ENCODE measurements around the gene PARD3B.

Gene PARD3B

GRCh38 chr2:205245001-205245400 is 699.7 kb downstream of the PARD3B start:
- H3K4me1 ChIP-seq (ENCODE audit: insufficient read depth, insufficient read length) = no peaks in the 10 kb centered on the region

GRCh38 chr2:205245652-205246051 is 700.4 kb downstream of the PARD3B start:
- H3K27me3 ChIP-seq (ENCODE audit: insufficient read depth, insufficient read length) = no peaks in the 10 kb centered on the region
- H3K9me3 ChIP-seq (ENCODE audit: insufficient read depth, low read length) = no peaks in the 10 kb centered on the region
- no peak for DNase-seq (ENCODE audit: low read depth, low spot score)
- no peaks in the 10 kb centered on the region for H3K36me3 ChIP-seq (ENCODE audit: insufficient read depth, insufficient read length, low read length)
- TF ChIP-seq SUZ12 (IDR thresholded peaks at IDR 0.05; ENCODE audit: extremely low read depth, insufficient read depth, insufficient read length) = no peak
- no peak for TF ChIP-seq ZNF274 (IDR thresholded peaks at IDR 0.05; ENCODE audit: low read depth, low read length)
- no peak for TF ChIP-seq YY1 (IDR thresholded peaks at IDR 0.05; ENCODE audit: insufficient read depth, insufficient read length)
- no peaks in the 10 kb centered on the region for H3K4me1 ChIP-seq (ENCODE audit: insufficient read depth, insufficient read length)
- no peak overlapping the region for H3K9ac ChIP-seq (ENCODE audit: insufficient read length, low read depth)
- H3K4me3 ChIP-seq (ENCODE audit: insufficient read length, low read depth) = no peak overlapping the region

More at GRCh38 chr2:205245001-205245400, 699.7 kb downstream of the PARD3B start:
- TF ChIP-seq ZNF274 (IDR thresholded peaks at IDR 0.05; ENCODE audit: low read depth, low read length) = no peak
- TF ChIP-seq SUZ12 (IDR thresholded peaks at IDR 0.05; ENCODE audit: extremely low read depth, insufficient read depth, insufficient read length) = no peak
- TF ChIP-seq YY1 (IDR thresholded peaks at IDR 0.05; ENCODE audit: insufficient read depth, insufficient read length) = no peak
- Histone ChIP-seq H3K4me3 (ENCODE audit: insufficient read length, low read depth) (no peak overlapping the region), H3K9ac (ENCODE audit: insufficient read length, low read depth) (no peak overlapping the region), H3K9me3 (ENCODE audit: insufficient read depth, low read length) (no peaks in the 10 kb centered on the region), H3K36me3 (ENCODE audit: insufficient read depth, insufficient read length, low read length) (no peaks in the 10 kb centered on the region), H3K27me3 (ENCODE audit: insufficient read depth, insufficient read length) (no peaks in the 10 kb centered on the region)
- no peak for DNase-seq (ENCODE audit: low read depth, low spot score)

DNA sequence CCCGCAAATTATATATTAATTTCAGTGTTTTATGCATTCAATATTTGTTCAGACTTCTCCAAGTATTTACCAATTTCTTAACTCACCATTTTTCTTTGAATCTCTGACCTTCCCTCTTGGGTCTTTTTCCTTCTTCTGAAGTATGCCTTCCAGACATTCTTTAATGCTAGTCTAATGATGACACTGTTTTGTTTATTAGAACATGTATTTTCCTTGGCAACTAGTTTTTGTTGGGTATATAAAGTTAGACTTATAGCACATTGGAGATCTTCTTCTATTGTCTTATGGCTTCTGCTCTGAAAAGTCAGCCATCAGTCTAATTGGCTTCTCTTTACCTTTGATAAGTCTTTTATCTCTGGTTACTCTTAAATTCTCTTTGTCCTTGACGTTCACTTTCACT is 713.8 kb downstream of the PARD3B start:
- Histone ChIP-seq H3K4me1 (ENCODE audit: insufficient read depth, insufficient read length) (no peaks in the 10 kb centered on the region), H3K27me3 (ENCODE audit: insufficient read depth, insufficient read length) (no peaks in the 10 kb centered on the region), H3K9me3 (ENCODE audit: insufficient read depth, low read length) (no peaks in the 10 kb centered on the region), H3K4me3 (ENCODE audit: insufficient read length, low read depth) (no peak overlapping the region), H3K9ac (ENCODE audit: insufficient read length, low read depth) (no peak overlapping the region), H3K36me3 (ENCODE audit: insufficient read depth, insufficient read length, low read length) (no peaks in the 10 kb centered on the region)
- TF ChIP-seq SUZ12 (IDR thresholded peaks at IDR 0.05; ENCODE audit: extremely low read depth, insufficient read depth, insufficient read length) (no peak), YY1 (IDR thresholded peaks at IDR 0.05; ENCODE audit: insufficient read depth, insufficient read length) (no peak), ZNF274 (IDR thresholded peaks at IDR 0.05; ENCODE audit: low read depth, low read length) (no peak)
- DNase-seq (ENCODE audit: low read depth, low spot score) = no peak

GRCh38 chr2:205261516-205262020 is 716.3 kb downstream of the PARD3B start:
- no peaks in the 10 kb centered on the region for H3K36me3 ChIP-seq (ENCODE audit: insufficient read depth, insufficient read length, low read length)
- no peak overlapping the region for H3K9ac ChIP-seq (ENCODE audit: insufficient read length, low read depth)
- H3K27me3 ChIP-seq (ENCODE audit: insufficient read depth, insufficient read length) = no peaks in the 10 kb centered on the region
- H3K4me3 ChIP-seq (ENCODE audit: insufficient read length, low read depth) = no peak overlapping the region
- no peaks in the 10 kb centered on the region for H3K9me3 ChIP-seq (ENCODE audit: insufficient read depth, low read length)
- DNase-seq (ENCODE audit: low read depth, low spot score) = no peak
- no peak for TF ChIP-seq SUZ12 (IDR thresholded peaks at IDR 0.05; ENCODE audit: extremely low read depth, insufficient read depth, insufficient read length)
- TF ChIP-seq ZNF274 (IDR thresholded peaks at IDR 0.05; ENCODE audit: low read depth, low read length) = no peak
- no peak for TF ChIP-seq YY1 (IDR thresholded peaks at IDR 0.05; ENCODE audit: insufficient read depth, insufficient read length)
- no peaks in the 10 kb centered on the region for H3K4me1 ChIP-seq (ENCODE audit: insufficient read depth, insufficient read length)

DNA sequence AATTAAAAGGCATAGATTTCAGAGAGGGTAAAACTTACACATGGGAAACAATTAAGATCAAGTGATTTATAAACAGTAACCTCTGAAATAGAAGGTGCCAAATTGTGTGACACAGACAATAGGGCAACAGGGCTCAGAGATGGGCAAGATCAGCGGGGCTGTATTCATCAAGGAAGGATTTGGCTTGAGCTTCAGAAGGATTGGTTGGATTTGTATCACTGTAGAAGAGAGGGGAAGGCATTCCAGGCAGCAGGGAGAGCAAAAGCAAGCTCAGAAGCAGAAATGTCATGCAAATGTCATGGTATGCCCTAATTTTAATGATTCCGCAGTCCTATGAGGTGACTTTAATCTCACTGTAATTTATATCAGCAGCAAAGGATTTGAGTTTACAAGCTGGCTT is 722.0 kb downstream of the PARD3B start:
- Histone ChIP-seq H3K36me3 (ENCODE audit: insufficient read depth, insufficient read length, low read length) (no peaks in the 10 kb centered on the region), H3K4me1 (ENCODE audit: insufficient read depth, insufficient read length) (no peaks in the 10 kb centered on the region), H3K27me3 (ENCODE audit: insufficient read depth, insufficient read length) (no peaks in the 10 kb centered on the region), H3K4me3 (ENCODE audit: insufficient read length, low read depth) (no peak overlapping the region), H3K9ac (ENCODE audit: insufficient read length, low read depth) (no peak overlapping the region), H3K9me3 (ENCODE audit: insufficient read depth, low read length) (no peaks in the 10 kb centered on the region)
- peak; percentile 36 for DNase-seq (ENCODE audit: low read depth, low spot score)
- TF ChIP-seq ZNF274 (IDR thresholded peaks at IDR 0.05; ENCODE audit: low read depth, low read length) (no peak), SUZ12 (IDR thresholded peaks at IDR 0.05; ENCODE audit: extremely low read depth, insufficient read depth, insufficient read length) (no peak), YY1 (IDR thresholded peaks at IDR 0.05; ENCODE audit: insufficient read depth, insufficient read length) (no peak)

- no peak for DNase-seq (ENCODE audit: low read depth, low spot score)
- Histone ChIP-seq H3K9ac (ENCODE audit: insufficient read length, low read depth) (no peak overlapping the region), H3K4me1 (ENCODE audit: insufficient read depth, insufficient read length) (no peaks in the 10 kb centered on the region), H3K27me3 (ENCODE audit: insufficient read depth, insufficient read length) (no peaks in the 10 kb centered on the region), H3K36me3 (ENCODE audit: insufficient read depth, insufficient read length, low read length) (no peaks in the 10 kb centered on the region), H3K4me3 (ENCODE audit: insufficient read length, low read depth) (no peak overlapping the region), H3K9me3 (ENCODE audit: insufficient read depth, low read length) (no peaks in the 10 kb centered on the region)
- no peak for TF ChIP-seq YY1 (IDR thresholded peaks at IDR 0.05; ENCODE audit: insufficient read depth, insufficient read length)
- no peak for TF ChIP-seq ZNF274 (IDR thresholded peaks at IDR 0.05; ENCODE audit: low read depth, low read length)
- TF ChIP-seq SUZ12 (IDR thresholded peaks at IDR 0.05; ENCODE audit: extremely low read depth, insufficient read depth, insufficient read length) = no peak
Observed at GRCh38 chr2:205270689-205271088, 725.4 kb downstream of the PARD3B start.

- H3K4me3 ChIP-seq (ENCODE audit: insufficient read length, low read depth) = no peak overlapping the region
- H3K9me3 ChIP-seq (ENCODE audit: insufficient read depth, low read length) = no peaks in the 10 kb centered on the region
- H3K4me1 ChIP-seq (ENCODE audit: insufficient read depth, insufficient read length) = no peaks in the 10 kb centered on the region
- no peak for DNase-seq (ENCODE audit: low read depth, low spot score)
- H3K27me3 ChIP-seq (ENCODE audit: insufficient read depth, insufficient read length) = no peaks in the 10 kb centered on the region
- H3K36me3 ChIP-seq (ENCODE audit: insufficient read depth, insufficient read length, low read length) = no peaks in the 10 kb centered on the region
- no peak overlapping the region for H3K9ac ChIP-seq (ENCODE audit: insufficient read length, low read depth)
- TF ChIP-seq ZNF274 (IDR thresholded peaks at IDR 0.05; ENCODE audit: low read depth, low read length) (no peak), SUZ12 (IDR thresholded peaks at IDR 0.05; ENCODE audit: extremely low read depth, insufficient read depth, insufficient read length) (no peak), YY1 (IDR thresholded peaks at IDR 0.05; ENCODE audit: insufficient read depth, insufficient read length) (no peak)
Observed at GRCh38 chr2:205273148-205273547, 727.9 kb downstream of the PARD3B start.

Measured in NT2/D1 (cell line).